GM23338 (cell line): ENCODE data around the gene AURKB. TPM values are rescaled to one million over a fixed set of nuclear protein-coding genes. Genes with fewer than 3 reads are reported as not detected.

Experiments
- ATAC-seq: fragments of 200-7000 bp; cut with Tn5 transposase; 3 replicates; pipeline ENCODE4 v1.9.1; 2020
- DNase-seq: peaks from one replicate; pipeline ENCODE4 v3.0.0-alpha.2; 2015; ENCODE audit warnings: low spot score
- H2AFZ ChIP-seq: fragments of 200-600 bp; sonication (generic); 2 replicates; pipeline ENCODE4 v1.8.0; 2016; ENCODE audit warnings: antibody characterized with exemption, mild to moderate bottlenecking, moderate library complexity
- H3F3A ChIP-seq: fragments of 200-600 bp; sonication (generic); replicated peaks from 2 replicates; pipeline ENCODE4 v1.8.0; 2017; ENCODE audit warnings: antibody characterized with exemption, mixed run types, low read depth
- H3K27ac ChIP-seq: fragments of 200-600 bp; sonication (generic); 2 replicates; pipeline ENCODE4 v1.6.1; 2016; ENCODE audit warnings: low read depth
- H3K27me3 ChIP-seq: fragments of 200-600 bp; sonication (generic); 2 replicates; pipeline ENCODE4 v1.8.0; 2016; ENCODE audit warnings: mild to moderate bottlenecking, mixed run types, moderate library complexity; ENCODE audit not compliant: insufficient read depth
- H3K36me3 ChIP-seq: fragments of 200-600 bp; sonication (generic); 2 replicates; pipeline ENCODE4 v1.8.0; 2016; ENCODE audit warnings: mild to moderate bottlenecking; ENCODE audit not compliant: insufficient read depth
- H3K4me1 ChIP-seq: fragments of 200-600 bp; sonication (generic); 2 replicates; pipeline ENCODE4 v1.8.0; 2016; ENCODE audit warnings: mild to moderate bottlenecking, moderate library complexity; ENCODE audit not compliant: insufficient read depth
- H3K4me2 ChIP-seq: fragments of 200-600 bp; sonication (generic); 2 replicates; pipeline ENCODE4 v1.7.1; 2017; ENCODE audit warnings: mixed run types
- H3K4me3 ChIP-seq: fragments of 200-600 bp; sonication (generic); 2 replicates; pipeline ENCODE4 v1.6.1; 2016; ENCODE audit warnings: mixed run types
- H3K79me2 ChIP-seq: fragments of 200-600 bp; sonication (generic); replicated peaks from 2 replicates; pipeline ENCODE4 v1.8.0; 2017; ENCODE audit warnings: mild to moderate bottlenecking; ENCODE audit not compliant: insufficient read depth
- H3K9me2 ChIP-seq: fragments of 200-600 bp; sonication (generic); 2 replicates; pipeline ENCODE4 v1.8.0; 2017; ENCODE audit not compliant: insufficient read depth
- H4K20me1 ChIP-seq: fragments of 200-600 bp; sonication (generic); replicated peaks from 2 replicates; pipeline ENCODE4 v1.8.0; 2017; ENCODE audit warnings: mild to moderate bottlenecking; ENCODE audit not compliant: insufficient read depth
- H3K27ac Mint-ChIP-seq: 2 replicates; pipeline ENCODE4 v1.8.0; 2020; ENCODE audit warnings: inconsistent platforms, mild to moderate bottlenecking, moderate library complexity, mixed read lengths
- H3K27me3 Mint-ChIP-seq: 3 replicates; pipeline ENCODE4 v1.8.0; 2022; ENCODE audit warnings: low read depth, mild to moderate bottlenecking, moderate library complexity, mixed read lengths, inconsistent platforms; ENCODE audit not compliant: insufficient read depth, poor library complexity
- H3K36me3 Mint-ChIP-seq: 3 replicates; pipeline ENCODE4 v1.8.0; 2021; ENCODE audit warnings: low read depth, mild to moderate bottlenecking, inconsistent platforms, moderate library complexity, mixed read lengths
- H3K4me1 Mint-ChIP-seq: 3 replicates; pipeline ENCODE4 v1.8.0; 2020; ENCODE audit warnings: mild to moderate bottlenecking, inconsistent platforms, mixed read lengths
- H3K4me3 Mint-ChIP-seq: 3 replicates; pipeline ENCODE4 v1.8.0; 2021; ENCODE audit warnings: moderate library complexity, mild to moderate bottlenecking, inconsistent platforms, mixed read lengths
- H3K9me3 Mint-ChIP-seq: 3 replicates; pipeline ENCODE4 v1.8.0; 2020; ENCODE audit warnings: moderate library complexity, mild to moderate bottlenecking, inconsistent platforms, mixed read lengths
- CREB1 ChIP-seq: fragments of 250-450 bp; sonication (Bioruptor Pico); IDR thresholded peaks from 2 replicates; pipeline ENCODE4 v1.5.0; 2020; ENCODE audit warnings: low read depth, mild to moderate bottlenecking, moderate library complexity
- EZH2 ChIP-seq: fragments of 200-600 bp; sonication (generic); IDR thresholded peaks from one replicate; pipeline ENCODE4 v1.8.0; 2017; ENCODE audit warnings: antibody characterized with exemption, mild to moderate bottlenecking, low read depth; ENCODE audit not compliant: unreplicated experiment
- EZH2phosphoT487 ChIP-seq: fragments of 200-600 bp; sonication (generic); IDR thresholded peaks from one replicate; pipeline ENCODE4 v1.8.1; 2018; ENCODE audit warnings: antibody characterized with exemption; ENCODE audit not compliant: unreplicated experiment
- JUNB ChIP-seq: IDR thresholded peaks from one replicate; pipeline ENCODE4 v1.6.1; 2016; ENCODE audit warnings: antibody characterized with exemption; ENCODE audit not compliant: unreplicated experiment
- NANOG ChIP-seq: IDR thresholded peaks from 2 replicates; pipeline ENCODE4 v1.6.1; 2016; ENCODE audit warnings: antibody characterized with exemption, borderline replicate concordance
- POLR2AphosphoS5 ChIP-seq: IDR thresholded peaks from 2 replicates; pipeline ENCODE4 v1.6.1; 2016; ENCODE audit warnings: antibody characterized with exemption, low read depth
- STAT1 ChIP-seq: IDR thresholded peaks from one replicate; pipeline ENCODE4 v1.6.1; 2016; ENCODE audit warnings: antibody characterized with exemption; ENCODE audit not compliant: unreplicated experiment
- ZNF331 ChIP-seq: fragments of 250-450 bp; sonication (Bioruptor Pico); IDR thresholded peaks from 2 replicates; pipeline ENCODE4 v1.5.0; 2020; ENCODE audit warnings: low read depth, mild to moderate bottlenecking, moderate library complexity
- polyA plus RNA-seq: library from polyadenylated mRNA; unstranded; fragments of >200 nt; fragmentation: Nextera tagmentation; extraction: Ambion mirVana; gene quantifications from 2 replicates; pipeline ENCODE4 v1.2.1, GENCODE V29; 2016
- total RNA-seq: library from RNA; depleted of rRNA; stranded (reverse); fragments of >200 nt; shearing (Covaris generic); gene quantifications from 2 replicates; pipeline ENCODE4 v1.2.3, GENCODE V29; 2014
- TF ChIP-seq, protein P1 (sequence below), 2 experiments: fragments of 200-600 bp in 1 of 2; sonication (generic) in 1 of 2; conservative IDR thresholded peaks; 2 replicates each; pipeline versions ENCODE4 v1.5.1 to v1.6.1; 2016 to 2017; ENCODE audit warnings: antibody characterized with exemption in 2 of 2, low read depth in 2 of 2, mild to moderate bottlenecking in 2 of 2, moderate library complexity in 1 of 2
- TF ChIP-seq, protein P2 (sequence below): IDR thresholded peaks from 2 replicates; pipeline ENCODE4 v1.6.1; 2016; ENCODE audit warnings: antibody characterized with exemption

The AURKB gene
- total and polyA plus RNA-seq, 2 experiments from 2014 or later, result 135 to 212 TPM

DNA sequence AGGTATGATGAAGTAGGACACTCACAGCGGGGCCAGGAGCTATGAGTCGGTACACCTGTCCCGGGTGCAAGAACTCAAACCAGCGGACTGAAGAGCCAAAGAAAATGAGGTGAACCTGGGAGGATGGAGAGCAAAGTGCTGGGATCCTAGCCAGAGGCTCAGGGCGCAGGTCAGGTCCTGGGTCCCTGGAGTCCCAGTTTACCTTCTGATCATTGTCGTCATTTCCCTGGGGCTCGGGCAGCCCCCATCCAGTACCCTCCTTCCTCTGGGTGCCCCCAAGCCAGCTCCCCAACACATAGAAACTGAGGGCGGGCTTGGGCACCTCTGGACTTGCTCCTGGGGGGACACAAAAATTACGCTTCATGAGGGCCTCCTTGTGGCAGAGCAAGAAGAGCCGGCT is 21.3 kb upstream of the AURKB start (continued):
- TF ChIP-seq, protein P1, sequence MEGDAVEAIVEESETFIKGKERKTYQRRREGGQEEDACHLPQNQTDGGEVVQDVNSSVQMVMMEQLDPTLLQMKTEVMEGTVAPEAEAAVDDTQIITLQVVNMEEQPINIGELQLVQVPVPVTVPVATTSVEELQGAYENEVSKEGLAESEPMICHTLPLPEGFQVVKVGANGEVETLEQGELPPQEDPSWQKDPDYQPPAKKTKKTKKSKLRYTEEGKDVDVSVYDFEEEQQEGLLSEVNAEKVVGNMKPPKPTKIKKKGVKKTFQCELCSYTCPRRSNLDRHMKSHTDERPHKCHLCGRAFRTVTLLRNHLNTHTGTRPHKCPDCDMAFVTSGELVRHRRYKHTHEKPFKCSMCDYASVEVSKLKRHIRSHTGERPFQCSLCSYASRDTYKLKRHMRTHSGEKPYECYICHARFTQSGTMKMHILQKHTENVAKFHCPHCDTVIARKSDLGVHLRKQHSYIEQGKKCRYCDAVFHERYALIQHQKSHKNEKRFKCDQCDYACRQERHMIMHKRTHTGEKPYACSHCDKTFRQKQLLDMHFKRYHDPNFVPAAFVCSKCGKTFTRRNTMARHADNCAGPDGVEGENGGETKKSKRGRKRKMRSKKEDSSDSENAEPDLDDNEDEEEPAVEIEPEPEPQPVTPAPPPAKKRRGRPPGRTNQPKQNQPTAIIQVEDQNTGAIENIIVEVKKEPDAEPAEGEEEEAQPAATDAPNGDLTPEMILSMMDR (conservative IDR thresholded peaks at IDR 0.05; ENCODE audit: low read depth in 2 of 2), result no peak
- no peak for TF ChIP-seq EZH2

DNA sequence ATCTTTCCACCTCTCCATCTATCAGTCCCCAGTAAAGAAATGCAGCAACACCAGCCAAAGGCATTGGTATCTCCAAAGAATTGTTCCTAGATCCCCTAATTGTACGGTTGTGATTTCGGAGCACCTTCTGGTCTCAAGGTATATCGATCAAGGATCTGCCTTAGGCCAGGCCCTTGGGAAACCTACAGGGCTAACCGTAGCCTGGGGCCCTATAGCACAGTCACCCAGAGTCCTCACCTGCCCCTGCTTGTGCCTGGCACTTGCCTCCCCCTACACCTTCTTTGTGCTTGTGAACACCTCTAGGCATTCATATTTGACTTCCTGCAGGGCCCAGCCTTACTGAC is 16.8 kb upstream of the AURKB start:
- peak overlapping the region; percentile 69 for H3K4me2 ChIP-seq
- peak overlapping the region; percentile 29 for H3K27ac ChIP-seq
- H3K79me2 ChIP-seq, result no peaks in the 10 kb centered on the region
- DNase-seq, result no peak
- ATAC-seq, result peak; percentile 0; the same call in 1 of the 3 replicates
- Mint-ChIP-seq H3K27me3 (peaks cover 44% of the 10 kb centered on the region), H3K36me3 (peaks cover 47% of the 10 kb centered on the region), H3K4me1 (peaks cover 10% of the 10 kb centered on the region), H3K4me3 (peak overlapping the region; percentile 70), H3K27ac (peak overlapping the region; percentile 21; the same call in 1 of the 2 replicates), H3K9me3 (peaks cover 19% of the 10 kb centered on the region)
- H3K4me3 ChIP-seq, result peak overlapping the region; percentile 58
- peaks cover 6% of the 10 kb centered on the region; the same call in 1 of the 2 replicates for H3K4me1 ChIP-seq
- H2AFZ ChIP-seq, result no peak overlapping the region
- no peaks in the 10 kb centered on the region for H3K9me2 ChIP-seq
- peaks cover 35% of the 10 kb centered on the region for H3F3A ChIP-seq
- no peak for TF ChIP-seq ZNF331 (CRISPR knock-in tag)
- TF ChIP-seq STAT1, result no peak
- no peak for TF ChIP-seq EZH2phosphoT487
- no peak for TF ChIP-seq EZH2
- no peak for TF ChIP-seq CREB1 (CRISPR knock-in tag)
- TF ChIP-seq, protein P2, sequence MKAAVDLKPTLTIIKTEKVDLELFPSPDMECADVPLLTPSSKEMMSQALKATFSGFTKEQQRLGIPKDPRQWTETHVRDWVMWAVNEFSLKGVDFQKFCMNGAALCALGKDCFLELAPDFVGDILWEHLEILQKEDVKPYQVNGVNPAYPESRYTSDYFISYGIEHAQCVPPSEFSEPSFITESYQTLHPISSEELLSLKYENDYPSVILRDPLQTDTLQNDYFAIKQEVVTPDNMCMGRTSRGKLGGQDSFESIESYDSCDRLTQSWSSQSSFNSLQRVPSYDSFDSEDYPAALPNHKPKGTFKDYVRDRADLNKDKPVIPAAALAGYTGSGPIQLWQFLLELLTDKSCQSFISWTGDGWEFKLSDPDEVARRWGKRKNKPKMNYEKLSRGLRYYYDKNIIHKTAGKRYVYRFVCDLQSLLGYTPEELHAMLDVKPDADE, result no peak
- TF ChIP-seq NANOG, result no peak
- TF ChIP-seq JUNB, result no peak
- no peaks in the 10 kb centered on the region for H3K27me3 ChIP-seq
- H4K20me1 ChIP-seq, result peaks cover 4% of the 10 kb centered on the region
- peaks cover 7% of the 10 kb centered on the region; the same call in 1 of the 2 replicates for H3K36me3 ChIP-seq

DNA sequence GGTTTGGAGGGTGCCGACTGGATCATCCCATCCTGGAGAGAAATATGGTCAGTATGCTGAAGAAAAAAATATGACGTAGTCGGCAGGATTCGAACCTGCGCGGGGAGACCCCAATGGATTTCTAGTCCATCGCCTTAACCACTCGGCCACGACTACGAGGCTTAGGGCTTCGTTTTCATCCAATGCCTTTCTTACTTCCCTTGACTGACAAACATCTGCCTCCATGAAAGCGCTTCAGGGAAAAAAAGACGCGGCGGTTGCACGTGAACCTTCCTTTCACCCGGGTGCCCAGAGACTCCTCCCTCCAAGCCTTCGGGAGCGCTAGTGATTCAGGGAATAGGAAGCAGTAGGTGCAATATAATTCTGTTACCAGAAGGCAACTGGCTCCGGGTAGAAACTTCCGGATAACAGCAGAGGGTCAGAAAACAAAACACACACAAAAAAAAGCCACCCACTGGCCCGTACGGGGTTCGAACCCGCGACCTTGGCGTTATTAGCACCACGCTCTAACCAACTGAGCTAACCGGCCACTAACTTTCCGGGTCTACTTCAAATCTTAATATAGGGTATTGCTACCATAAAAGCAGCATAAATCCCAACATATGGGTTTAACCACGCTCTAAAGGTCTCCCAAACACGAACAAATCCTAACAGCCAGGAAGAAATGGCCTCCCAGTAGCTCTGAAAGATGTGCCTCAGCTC is 16.3 kb upstream of the AURKB start:
- Histone ChIP-seq H3K4me1 (peaks cover 6% of the 10 kb centered on the region; the same call in 1 of the 2 replicates), H3K4me2 (peak overlapping the region; percentile 75), H3F3A (peaks cover 35% of the 10 kb centered on the region), H3K9me2 (no peaks in the 10 kb centered on the region), H3K27ac (peak overlapping the region; percentile 91), H3K27me3 (no peaks in the 10 kb centered on the region), H3K79me2 (no peaks in the 10 kb centered on the region), H3K36me3 (peaks cover 4% of the 10 kb centered on the region; the same call in 1 of the 2 replicates), H4K20me1 (peaks cover 4% of the 10 kb centered on the region), H2AFZ (no peak overlapping the region), H3K4me3 (peak overlapping the region; percentile 58)
- DNase-seq, result peak; percentile 91
- Mint-ChIP-seq H3K4me1 (peaks cover 10% of the 10 kb centered on the region), H3K27ac (peak overlapping the region; percentile 99), H3K9me3 (peaks cover 22% of the 10 kb centered on the region), H3K4me3 (peak overlapping the region; percentile 70), H3K36me3 (peaks cover 47% of the 10 kb centered on the region), H3K27me3 (peaks cover 46% of the 10 kb centered on the region)
- TF ChIP-seq CREB1 (CRISPR knock-in tag), result peak; percentile 63
- TF ChIP-seq, protein P1 (conservative IDR thresholded peaks at IDR 0.05; ENCODE audit: low read depth in 2 of 2), result no peak
- TF ChIP-seq JUNB, result no peak
- TF ChIP-seq POLR2AphosphoS5, result peak; percentile 77
- peak; percentile 5 for ATAC-seq
